ENCODE measurements around the gene ANGEL2.
"Not testable (repeated sequence)": the region's sequence is repeated elsewhere in the genome, so short reads cannot be mapped to it uniquely, and the experiment has no call there.

Gene ANGEL2

GRCh38 chr1:213015099-213016050, at the start of gene ANGEL2:
ANGEL2 (minus strand) TSS chr1:213015867; CDS start chr1:213015671, 196 bp downstream.
- peak; percentile 92 for DNase-seq (ENCODE audit: low read depth)

GRCh38 chr1:213061263-213061662, 45.6 kb upstream of the ANGEL2 start:
- DNase-seq (ENCODE audit: low read depth), result no peak

DNA sequence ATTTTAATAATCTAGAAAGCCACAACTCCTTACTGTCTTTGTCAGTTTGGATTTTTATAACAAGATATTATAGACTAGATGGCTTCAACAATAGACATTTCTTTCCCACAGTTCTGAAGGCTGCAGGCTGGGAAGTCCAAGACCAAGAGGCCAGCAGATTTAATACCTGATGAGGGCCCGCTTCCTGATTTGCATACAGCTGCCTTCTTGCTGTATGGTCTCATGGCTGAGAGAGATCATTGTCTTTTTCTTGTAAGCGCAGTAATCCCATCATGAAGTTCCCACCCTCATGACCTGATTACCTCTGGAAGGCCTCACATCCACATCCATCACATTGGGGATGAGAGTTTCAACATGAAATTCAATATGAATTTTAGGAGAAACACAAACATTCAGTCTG, 45.2 kb upstream of the ANGEL2 start:
- DNase-seq (ENCODE audit: low read depth), result no peak

DNA sequence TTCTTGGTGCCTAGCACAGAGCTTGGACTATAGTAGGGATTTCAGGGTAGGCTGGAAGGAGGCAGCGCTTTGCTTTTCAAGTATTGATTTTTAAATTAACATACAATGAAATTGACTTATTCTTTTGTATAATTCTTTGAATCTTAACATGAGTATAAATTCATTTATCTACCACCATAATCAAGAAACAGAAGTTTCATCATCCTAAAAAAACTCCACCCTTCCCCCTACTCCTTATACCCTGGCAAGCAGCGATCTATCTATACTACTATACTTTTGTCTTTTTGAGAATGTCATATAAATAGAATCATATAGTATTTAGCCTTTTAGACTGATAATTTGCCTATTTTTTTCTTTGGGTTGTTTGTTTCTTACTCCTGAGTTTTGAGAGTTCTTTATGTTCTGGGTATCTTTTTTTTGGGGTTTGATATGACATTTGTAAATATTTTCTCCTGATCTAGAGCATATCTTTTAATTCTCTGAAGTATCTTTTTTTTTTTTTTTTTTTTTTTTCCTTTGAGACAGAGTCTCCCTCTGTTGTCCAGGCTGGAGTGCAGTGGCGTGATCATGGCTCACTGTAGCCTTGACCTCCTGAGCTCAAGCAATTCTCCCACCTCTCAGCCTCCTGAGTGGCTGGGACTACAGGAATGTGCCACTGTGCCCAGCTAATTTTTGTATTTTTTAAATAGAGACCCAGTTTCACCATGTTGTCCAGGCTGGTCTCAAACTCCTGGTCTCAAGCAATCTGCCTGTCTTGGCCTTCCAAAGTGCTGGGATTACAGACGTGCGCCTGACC, 41.8 kb upstream of the ANGEL2 start:
- no peak for DNase-seq (ENCODE audit: low read depth)

GRCh38 chr1:213055767-213056166, 40.1 kb upstream of the ANGEL2 start:
- no peak for DNase-seq (ENCODE audit: low read depth)

DNA sequence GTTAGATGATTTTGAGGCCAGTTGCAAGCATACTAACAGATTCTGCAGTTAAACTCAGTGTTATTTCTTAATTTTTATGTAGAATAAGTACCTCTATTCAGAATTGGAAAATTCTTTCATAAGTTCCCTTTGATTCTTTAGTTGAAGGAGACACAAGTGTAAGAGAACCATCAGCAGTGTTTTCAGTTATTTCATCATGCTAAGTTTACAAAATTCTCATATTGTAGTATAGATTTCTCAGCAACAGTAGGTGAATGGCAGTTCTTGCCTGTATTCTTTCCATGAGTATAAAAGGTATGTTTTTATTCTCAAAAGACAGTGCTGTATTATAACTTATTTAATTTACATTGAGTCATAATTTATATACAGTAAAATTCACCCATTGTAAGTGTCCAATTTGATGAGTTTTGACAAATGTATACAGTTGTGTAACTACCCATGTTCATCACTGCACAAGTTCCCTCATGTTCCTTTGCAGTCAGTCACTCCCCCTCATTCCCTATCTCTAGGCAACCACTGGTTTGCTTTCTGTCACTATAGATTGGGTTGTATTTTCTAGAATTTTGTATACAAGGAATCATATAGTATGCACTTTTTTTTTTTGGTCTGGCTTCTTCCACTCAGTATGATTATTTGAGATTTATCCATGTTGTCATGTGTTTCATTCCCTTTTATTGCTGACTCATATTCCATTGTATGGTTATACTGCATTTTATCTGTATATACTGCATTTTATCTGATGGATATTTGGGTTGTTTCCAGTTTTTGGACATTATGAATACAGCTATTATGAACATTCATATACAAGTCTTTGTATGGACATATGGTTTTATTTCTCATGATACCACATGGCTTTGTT, 39.3 kb upstream of the ANGEL2 start:
- DNase-seq (ENCODE audit: low read depth), result no peak

DNA sequence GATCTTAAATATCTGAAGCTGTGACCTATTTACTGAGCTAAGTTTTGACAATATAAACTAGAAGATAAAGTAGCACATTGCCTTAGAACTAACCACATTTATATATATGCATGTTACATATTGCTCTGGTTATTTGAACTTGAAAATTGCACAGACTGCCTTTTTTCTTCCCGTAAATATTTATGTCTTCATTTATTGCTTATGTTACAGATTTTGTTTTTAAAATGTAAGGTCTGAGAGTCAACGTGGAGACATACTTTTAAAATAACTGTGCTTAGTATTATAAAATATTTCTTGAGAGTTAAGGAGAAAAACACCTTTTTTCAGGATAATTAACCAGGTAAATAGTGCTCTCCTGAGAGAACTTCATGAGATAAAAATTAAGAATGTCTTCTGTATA, 38.5 kb upstream of the ANGEL2 start:
- no peak for DNase-seq (ENCODE audit: low read depth)

DNA sequence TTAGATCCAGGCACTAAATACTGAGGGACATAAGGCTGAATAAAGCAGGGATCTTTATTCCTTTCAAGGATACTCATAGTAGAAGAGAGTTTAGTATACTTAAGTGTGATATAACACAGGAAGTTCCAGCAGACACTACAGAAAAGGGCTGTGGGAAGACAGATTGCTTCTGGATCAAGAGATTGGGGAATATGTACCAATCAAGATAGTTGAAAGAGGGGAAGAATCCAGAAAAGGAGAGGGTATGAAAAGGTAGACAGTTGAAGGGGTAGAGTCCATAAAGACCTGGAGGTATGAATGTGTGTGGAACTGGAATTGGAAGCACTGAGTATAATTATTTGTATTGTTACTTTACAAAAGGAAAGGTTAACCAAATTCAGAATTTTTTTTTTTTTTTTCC, 37.8 kb upstream of the ANGEL2 start:
- DNase-seq (ENCODE audit: low read depth), result no peak

GRCh38 chr1:213051881-213052202, 36.2 kb upstream of the ANGEL2 start:
- no peak for DNase-seq (ENCODE audit: low read depth)

GRCh38 chr1:213051127-213051880, 35.6 kb upstream of the ANGEL2 start, which contains the start of gene RPS6KC1:
RPS6KC1 (plus strand) TSS chr1:213051241; CDS start chr1:213051405, 164 bp downstream.
- peak; percentile 70 for DNase-seq (ENCODE audit: low read depth)

- DNase-seq (ENCODE audit: low read depth), result no peak
Measured at GRCh38 chr1:213050745-213051126, 35.1 kb upstream of the ANGEL2 start.

DNA sequence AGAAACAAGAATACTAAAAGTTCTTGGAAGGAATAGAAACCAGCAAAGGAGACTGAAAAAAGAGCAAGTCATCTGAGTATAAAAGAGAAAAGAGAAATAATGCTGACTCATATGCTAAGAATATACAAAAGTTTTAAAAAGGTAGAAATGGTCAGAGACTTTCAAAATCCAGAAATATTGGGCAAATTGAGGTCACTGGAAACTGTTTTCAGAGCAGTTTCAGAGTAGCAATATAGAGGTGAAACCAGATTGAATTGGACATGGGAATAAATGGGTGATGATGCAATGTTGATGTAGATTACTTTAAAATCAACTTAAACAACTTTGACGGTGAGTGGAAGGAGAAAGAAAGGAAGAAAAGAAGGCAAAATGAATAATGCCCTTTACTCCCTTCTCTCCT, 33.6 kb upstream of the ANGEL2 start:
- no peak for DNase-seq (ENCODE audit: low read depth)

DNA sequence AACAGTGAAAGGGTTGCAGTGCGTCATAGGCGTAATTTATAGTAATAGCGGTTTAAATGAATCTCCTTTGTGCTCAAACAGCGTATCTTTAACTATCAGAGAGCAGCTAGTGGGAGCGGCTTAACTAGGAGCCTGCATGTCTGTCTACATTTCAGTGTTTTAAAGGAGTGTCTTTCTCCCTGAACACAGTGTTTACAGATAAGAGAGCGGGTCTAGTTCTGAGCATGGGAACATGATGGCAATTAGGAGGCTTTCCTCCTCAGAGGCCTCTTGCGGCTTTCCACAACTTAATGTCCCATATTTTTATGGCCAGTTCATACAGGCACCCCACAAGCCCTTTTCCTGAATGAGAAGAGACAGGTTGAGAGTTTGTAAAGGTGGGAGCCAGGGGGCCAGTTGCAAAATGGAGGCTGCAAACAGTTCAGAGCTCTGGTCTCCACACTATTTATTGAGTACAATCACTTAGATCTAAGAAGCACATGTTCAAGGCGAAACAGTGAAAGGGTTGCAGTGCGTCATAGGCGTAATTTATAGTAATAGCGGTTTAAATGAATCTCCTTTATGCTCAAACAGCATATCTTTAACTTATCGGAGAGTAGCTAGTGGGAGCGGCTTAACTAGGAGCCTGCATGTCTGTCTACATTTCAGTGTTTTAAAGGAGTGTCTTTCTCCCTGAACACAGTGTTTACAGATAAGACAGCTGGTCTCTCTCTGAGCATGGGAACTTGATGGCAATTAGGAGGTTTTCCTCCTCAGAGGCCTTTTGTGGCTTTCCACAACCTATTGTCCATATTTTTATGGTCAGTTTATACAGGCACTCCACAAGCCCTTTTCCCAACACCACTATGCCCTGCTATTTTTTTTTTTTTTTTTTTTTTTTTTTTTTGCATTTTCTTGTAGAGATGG, 29.9 kb upstream of the ANGEL2 start:
- DNase-seq (ENCODE audit: low read depth), result not testable (repeated sequence)

DNA sequence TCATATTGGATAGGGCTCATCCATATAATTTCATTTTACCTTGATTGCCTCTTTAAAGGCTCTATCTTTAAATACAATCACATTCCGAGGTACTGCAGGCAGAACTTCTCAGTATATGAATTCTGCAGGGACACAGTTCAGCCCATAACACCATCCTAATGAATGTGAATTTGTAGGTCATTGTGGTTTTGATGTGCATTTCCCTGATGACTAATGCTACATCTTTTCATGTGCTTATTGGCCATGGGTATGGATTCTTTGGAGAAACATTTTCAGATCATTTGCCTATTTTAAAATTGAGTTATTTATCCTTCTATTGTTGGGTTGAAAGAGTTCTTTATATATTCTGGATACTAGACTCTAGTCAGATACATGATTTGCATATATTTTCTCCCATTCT, 25.8 kb upstream of the ANGEL2 start:
- no peak for DNase-seq (ENCODE audit: low read depth)

DNA sequence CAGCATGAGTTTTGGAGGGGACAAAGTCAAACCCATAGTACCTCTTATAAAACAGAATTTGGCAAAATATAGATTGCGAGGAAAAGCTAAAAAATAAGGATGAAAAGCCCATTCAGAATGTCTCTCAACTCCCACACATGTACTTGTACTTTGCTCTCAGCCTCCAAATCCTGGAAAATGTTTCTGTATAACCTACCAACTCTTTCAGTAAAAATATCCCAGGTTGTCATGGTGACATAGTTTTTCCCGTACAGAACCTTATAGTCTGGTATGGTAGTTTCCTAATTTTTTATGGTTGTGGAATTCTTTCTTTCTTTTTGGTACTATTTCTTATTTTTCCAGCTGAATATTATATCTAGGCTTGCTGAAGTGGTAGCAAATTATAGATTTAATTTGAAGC, 19.9 kb upstream of the ANGEL2 start:
- no peak for DNase-seq (ENCODE audit: low read depth)

- DNase-seq (ENCODE audit: low read depth), result no peak
Measured at GRCh38 chr1:213034713-213035112, 19.0 kb upstream of the ANGEL2 start.

DNA sequence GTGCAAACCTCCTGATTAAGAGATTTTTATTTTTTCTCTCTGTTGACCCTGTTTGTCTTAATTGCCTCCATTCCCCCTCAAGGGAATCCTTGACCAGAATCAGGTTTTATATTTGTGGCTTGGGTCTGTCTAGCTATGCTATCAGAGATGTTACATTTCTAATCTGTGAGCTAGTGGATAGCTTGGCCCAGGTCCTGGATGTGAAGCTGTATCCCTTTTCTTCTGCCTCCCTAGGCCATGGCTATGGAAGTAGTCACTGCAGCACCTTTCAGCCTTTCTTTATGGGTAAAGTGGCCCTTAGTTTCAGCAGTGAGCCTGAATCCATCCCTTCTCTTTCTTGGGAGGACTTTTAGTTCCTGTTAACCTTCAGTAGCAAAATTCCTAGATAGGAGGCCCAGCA, 17.0 kb upstream of the ANGEL2 start:
- DNase-seq (ENCODE audit: low read depth), result no peak

GRCh38 chr1:213027024-213027423, 11.4 kb upstream of the ANGEL2 start:
- not testable (repeated sequence) for DNase-seq (ENCODE audit: low read depth)

GRCh38 chr1:213020016-213020415, 4.3 kb upstream of the ANGEL2 start:
- DNase-seq (ENCODE audit: low read depth), result no peak

DNA sequence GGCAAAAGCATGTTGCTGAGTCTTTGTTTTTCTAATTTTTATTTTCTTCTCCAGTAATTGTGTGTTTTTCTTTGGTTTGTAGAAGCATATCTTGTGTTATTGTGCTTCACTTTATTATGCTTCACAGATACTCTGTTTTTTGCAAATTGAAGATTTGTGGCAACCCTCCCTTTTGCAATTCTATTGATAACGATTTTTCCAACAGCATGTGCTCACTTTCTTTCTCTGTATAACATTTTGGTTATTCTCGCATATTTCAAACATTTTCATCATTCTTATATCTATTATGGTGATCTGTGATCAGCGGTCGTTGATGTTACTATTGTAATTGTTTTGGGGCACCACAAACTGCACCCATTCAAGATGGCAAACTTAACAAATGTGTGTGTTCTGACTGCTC, 3.8 kb upstream of the ANGEL2 start:
- no peak for DNase-seq (ENCODE audit: low read depth)
